ENCODE measurements around the gene RASL10A.

Gene RASL10A

DNA sequence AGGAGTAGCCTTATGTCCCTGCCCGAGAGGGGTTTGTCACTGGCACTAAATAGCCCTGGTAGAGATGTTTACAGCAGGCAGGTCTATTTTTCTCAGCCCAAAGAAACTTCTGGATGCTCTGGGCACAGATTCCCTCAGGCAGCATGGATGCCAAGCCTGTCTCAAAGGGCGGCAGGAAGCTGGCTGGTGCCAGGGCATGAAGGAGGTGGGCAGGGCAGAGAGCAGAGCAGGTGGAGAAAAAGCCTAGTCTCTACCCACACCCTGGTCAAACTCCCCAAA is 13.2 kb downstream of the RASL10A start:
- ATAC-seq: no peak

DNA sequence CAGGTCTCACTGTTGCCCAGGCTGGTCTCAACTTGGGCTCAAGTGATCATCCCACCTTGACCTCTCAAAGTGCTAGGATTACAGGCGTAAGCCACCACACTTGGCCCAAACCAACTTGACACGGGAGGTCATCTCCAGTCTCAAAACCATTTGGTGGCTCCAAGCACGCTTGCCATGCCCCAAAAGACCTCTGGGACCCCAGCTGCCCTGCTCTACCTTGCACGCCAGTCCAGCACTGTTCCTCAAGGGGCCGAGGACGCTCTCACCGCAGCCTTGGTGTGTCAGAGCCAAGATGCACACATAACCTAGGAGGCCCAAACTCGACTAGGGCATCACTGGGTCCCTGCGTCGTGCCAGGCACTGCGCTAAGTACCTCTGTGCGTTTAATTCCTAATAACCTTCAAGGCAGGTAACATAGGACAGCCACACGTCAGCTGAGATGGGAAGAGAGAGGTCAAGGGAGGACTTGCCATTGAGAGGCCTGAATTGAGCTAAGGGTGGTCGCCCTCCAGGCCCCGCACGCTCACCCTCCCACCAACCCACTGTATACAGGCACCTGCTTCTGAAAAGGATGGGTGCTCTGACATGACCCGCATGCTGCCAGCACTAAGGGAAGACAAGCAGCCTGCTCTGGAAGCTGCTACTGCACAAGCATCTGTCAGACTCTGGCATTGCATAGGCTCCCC is 13.6 kb downstream of the RASL10A start:
- no peak for ATAC-seq

DNA sequence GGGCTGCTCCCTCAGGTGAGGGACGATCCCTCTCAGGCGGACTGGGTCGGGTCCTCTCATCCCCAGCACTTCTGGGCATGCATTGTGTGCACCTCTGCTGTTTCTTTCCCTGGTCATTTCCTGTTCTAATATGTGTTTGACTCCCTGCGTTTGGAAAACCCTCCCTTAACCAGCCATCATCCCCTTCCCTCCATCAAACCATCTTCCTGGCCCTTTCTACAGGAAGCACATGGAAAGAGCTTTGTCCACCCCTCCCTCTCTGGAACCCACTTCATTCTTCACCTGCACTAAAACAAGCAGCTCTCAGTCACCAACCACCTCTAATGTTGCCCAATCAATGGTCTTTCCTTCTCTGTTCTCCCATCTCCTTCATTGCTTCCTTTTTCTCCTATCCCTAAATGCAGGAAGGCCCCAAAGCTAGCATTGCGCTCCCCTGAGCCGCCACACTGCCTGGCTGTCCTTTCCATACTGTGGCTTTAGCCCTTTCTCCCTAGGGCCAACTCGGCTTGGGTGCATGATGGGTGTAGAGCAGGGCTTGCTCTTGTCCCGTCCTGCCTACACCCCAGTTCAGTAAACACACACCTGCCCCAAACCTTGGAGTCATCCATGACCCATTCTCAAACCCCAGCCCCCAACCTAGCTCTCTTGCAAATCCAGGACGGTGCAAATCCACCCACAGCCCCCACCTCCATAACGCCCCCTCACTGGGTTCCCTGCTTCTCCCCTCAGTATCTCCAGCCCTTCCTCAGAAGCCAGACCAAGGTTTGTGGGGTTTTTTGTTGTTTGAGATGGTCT is 14.5 kb downstream of the RASL10A start:
- peak in 1 of 2 donors; percentile 10 for ATAC-seq

DNA sequence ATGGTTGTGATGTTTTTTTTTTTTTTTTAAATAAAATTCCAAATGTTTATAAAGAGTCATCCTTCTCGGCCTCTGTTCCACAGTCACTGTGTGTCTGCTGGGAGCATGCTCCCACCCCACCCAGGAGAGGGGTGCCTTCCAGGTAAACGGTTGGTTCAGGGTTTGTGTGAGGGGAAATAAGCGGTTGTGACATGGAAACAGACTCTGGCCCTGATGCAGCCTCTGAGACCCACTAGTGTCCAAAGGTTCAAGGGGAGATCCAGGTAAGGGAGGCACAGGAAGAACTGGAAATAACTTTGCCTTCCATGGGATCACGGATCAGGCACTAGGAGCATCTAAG is 15.1 kb downstream of the RASL10A start:
- ATAC-seq: no peak

DNA sequence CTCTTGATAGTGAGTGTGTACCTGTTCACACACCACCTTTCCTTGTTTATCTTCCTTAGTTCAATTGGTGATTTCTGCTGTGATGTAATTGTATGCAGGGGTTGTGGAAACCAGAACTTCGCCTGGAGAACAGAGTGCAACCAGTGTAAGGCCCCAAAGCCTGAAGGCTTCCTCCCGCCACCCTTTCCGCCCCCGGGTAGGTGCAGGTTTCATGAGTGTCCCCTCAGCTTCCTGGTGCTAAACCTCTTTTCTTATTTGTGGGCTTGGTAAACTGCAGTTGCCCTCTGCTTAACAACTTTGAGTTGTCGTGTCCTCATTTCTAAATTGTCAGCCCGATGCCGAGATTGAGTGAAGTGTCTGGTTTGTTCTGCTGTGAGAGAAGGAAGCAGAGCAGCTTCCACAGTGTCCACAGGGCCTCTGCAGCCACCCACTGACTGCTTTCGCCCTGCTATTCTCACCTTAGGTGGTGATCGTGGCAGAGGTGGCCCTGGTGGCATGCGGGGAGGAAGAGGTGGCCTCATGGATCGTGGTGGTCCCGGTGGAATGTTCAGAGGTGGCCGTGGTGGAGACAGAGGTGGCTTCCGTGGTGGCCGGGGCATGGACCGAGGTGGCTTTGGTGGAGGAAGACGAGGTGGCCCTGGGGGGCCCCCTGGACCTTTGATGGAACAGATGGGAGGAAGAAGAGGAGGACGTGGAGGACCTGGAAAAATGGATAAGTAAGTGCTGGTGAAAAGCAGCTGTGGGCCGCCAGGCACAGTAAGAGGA is 16.2 kb downstream of the RASL10A start:
- ATAC-seq: no peak

DNA sequence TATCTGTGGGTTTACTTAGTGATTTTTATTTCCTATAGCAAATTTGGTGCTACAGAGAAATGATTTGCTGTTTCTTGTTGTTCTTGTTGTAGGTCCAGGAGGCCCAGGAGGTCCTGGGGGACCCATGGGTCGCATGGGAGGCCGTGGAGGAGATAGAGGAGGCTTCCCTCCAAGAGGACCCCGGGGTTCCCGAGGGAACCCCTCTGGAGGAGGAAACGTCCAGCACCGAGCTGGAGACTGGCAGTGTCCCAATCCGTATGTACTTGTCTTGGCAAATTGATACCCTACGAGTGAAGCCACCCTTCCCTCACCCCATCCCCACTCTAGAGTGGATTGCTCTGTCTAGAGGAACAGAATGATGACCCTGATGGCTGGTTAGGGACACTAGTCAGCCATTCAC is 16.9 kb downstream of the RASL10A start:
- ATAC-seq: no peak

DNA sequence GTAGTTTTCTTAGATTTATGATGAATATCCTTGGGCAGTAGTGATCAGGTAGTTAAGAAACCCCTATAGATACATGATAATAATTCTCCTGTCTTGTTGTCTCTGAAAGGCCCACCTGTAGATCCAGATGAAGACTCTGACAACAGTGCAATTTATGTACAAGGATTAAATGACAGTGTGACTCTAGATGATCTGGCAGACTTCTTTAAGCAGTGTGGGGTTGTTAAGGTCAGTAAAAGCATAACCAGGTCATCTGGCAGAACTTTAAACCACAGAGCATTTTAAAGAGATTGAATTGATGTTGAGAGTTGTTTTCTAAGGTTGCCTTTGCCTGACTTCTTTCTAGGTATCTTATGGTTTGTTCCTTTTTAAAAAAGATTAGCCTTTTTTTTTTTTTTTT is 23.1 kb downstream of the RASL10A start:
- ATAC-seq: no peak

DNA sequence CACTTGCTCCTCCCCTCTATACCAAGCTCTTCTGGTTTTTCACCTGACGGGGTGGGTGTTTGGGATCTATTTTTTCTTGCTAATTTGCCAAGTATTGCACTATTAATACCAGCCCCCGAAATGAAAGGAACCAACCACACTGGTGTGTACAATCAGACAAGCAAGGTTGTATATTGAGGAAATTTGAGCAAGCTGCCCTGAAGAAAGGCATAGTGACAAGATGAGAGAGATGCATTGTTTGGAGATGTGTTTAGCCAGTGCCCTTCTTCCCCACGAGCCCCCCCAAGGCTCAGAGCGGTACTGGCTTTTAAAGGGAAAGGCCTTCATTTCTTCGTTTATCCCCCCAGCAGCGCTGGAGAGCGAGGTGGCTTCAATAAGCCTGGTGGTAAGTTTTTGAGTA is 24.3 kb downstream of the RASL10A start:
- ATAC-seq: no peak

DNA sequence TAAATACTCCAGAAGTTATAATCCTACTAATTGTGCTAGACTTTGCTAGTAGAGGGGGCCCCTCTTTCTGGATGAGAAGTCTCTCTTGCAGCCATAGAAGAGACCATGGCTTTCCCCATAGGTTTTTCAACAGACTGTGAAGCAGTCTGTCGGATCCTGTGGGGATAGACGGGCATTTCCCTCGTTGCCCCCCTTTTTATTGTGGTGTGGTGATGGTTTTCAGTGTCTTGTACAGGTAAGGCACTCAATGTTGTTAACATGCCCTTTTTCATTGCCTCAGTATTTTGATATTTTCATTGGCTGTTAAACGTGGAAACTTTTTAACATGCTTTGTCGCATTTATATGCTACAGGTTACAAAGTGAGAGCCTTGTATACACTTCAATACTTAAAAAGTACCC is 25.4 kb downstream of the RASL10A start:
- no peak for ATAC-seq

DNA sequence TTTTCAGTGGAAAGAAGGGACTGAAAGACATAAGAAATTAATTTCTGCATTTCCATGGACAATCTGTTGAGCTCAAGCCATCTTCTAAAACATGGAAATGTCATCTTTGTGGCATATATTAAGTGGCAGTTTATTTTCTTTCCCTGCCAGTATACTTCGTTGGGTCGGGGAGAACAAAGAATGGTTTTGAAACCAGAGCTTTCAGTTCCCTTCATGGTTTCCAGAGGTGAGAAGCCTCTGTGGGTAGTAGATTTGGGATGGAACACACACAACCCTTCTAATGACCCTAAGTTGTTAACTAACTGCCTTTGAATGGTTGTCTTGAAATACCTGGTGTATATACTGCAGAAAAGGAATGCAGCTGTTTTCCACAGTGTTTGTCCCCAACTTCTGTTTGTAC is 26.7 kb downstream of the RASL10A start:
- ATAC-seq: no peak

DNA sequence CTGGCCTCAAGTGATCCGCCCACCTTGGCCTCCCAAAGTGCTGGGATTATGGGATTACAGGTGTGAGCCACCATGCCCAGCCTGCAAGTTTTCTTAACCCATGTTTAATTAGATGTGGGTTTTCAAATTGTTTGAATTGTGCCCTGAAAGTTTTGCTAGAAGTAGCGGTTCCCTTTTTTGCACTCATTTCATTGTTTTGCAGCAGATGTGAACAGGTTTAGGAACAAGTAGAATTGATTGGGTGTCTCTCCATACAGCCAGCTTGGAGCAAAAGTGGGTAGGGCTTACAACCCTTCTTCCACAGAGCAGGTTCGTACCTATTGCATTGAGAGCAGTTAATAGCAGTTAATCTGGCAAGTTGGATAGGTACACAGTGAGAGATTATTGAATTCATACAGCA is 31.3 kb downstream of the RASL10A start:
- no peak for ATAC-seq

DNA sequence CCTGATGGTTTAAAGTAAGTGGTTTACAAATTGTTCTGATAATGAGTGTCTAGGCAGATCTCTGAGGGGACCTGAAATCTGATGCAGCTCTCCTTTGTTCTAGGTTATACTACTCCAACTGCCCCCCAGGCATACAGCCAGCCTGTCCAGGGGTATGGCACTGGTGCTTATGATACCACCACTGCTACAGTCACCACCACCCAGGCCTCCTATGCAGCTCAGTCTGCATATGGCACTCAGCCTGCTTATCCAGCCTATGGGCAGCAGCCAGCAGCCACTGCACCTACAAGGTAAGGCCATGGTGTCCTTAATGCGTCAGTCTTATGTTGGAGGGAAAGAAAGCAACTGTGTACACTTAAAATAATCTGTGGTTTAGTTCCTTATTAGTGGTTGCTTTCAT is 37.6 kb downstream of the RASL10A start:
- ATAC-seq: no peak

DNA sequence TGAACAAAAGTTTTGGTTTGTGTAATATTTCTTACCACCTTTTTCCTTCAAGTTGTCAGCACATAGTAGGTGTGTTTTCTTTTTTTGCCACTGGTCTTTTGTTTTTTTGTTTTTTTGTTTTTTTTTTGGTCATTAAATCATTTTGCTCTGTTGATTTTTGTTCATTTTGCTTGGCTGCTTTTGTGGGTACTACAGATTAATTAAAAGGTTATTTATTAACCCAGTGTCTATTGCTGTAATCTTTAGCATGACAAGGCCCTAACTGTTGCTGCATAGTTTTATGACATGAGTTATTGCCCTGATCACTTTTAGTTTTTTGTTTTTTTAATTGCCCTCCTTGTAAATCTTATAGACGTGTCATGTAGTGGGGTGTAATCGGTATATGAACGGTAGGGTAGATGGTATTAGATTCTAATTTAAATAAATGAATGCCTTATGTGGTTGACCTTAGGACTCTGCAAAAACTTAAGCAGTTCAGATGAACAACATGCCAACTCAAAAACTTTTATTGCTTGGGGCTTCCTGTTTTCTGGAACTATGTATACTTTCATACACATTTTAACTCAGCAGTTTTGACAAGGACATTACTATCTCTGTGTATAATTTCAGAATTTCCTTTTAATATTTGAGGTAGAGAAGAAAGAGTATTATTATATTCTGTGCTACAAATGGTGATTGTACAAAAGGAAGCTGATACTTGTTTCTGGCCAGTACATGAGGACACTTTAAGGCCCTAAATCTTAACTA is 39.5 kb downstream of the RASL10A start:
- no peak for ATAC-seq

DNA sequence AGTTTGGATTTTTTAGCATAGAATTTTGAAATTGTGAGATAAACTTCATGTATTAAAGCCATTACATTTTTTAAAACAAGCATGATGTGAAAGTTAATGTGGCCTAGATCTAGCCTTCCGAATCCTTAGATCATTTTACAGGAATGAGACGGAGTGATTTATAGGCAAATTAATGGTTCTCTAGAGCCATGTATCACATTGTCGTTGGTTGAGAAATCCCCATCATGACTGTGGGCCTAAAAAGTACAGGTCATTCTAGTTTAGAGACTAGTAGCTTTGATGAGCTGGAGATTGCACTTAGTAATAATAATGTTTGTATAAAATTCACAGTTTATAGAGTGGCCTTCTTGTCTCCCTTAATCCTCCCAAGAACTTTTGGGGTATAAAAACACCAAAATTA is 40.3 kb downstream of the RASL10A start:
- no peak for ATAC-seq

DNA sequence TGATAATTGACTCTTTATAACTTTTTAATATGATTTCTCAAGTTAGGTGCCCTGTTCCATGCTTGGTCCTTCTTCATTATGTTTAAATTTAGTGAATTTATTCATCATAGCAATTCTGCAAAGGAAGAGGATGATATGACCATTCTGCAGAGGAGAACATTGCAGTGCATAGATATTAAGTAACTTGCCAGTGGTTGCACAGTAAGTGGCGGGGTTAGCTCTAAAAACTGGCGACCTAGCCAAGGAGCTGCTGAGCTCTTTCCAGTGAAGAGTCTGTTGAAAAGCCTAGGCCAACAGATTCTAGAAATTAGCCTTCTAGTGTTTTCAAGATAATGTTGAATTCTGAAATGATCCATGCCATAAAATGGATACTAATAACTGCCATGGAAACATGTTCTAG is 42.9 kb downstream of the RASL10A start:
- no peak for ATAC-seq

DNA sequence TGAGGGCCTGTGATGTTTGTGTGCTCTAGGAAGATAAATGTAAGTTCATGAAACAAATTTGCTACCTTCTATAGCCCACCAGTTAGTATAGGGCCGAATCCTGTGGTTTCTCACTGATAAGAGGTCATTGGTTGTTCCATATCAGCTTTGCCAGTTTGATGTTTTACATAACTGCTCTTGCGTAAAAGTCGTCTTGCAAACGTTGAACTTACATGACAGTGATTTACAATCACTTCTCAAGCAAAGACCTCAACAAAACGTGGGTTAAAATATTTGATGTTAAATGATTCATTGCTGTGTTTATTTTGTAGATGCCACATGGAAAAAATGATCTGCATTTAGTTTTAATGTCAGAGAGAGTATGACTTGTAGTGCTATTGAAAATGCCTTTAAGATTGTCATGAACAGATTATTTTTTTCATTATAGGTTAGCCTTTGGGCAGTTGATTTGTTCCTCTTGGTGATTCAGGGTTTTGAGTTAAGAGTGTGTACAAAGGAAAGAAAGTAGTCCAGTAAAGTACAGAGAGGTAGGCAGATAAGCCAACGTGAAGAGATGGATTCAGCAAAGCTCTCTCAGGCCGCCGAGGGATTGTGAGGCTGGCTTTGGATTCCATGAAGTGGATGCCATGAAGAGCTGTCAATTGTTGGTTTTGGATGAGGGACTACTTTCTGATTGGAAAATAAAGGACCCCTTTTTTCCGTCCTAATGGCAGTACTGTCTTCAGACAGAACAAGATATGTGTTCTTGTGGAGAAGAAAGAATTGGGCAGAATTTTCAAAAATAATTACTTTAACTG is 44.8 kb downstream of the RASL10A start:
- peak in 1 of 2 donors; percentile 6 for ATAC-seq

DNA sequence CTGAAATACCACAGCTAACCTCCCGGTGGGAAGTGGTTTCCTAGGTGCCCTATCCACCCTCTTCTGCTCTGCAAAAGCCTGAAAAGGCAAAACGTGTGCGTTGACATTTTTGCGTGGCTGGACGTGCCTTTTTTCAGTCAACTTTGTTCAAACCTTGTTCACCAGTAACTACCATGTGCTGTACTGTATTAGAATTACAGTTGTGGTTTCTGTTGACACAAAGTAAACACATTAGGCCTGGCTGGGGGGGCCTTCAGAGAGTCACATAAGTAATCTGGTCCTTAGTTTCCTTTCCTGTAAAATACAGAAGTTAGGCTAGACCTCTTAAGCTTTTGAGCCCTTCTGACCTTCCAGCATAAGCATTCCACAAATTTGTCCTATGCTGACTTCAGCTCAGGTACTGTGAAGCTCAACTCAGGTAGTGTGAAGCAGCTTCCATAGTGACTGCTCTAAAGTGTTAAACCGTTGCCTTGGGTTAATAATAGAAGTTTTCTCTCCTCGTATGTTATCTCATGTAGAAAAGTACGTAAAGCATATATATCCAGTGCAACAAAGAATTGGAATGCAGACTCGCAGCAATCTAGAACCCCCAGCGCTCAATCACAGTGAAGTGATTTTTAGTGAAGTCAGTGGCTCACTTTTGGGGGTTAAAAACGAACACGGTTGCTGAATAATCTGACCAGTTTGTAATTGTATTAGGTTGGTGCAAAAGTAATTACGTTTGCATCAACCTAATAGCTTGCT is 45.6 kb downstream of the RASL10A start:
- ATAC-seq: no peak

DNA sequence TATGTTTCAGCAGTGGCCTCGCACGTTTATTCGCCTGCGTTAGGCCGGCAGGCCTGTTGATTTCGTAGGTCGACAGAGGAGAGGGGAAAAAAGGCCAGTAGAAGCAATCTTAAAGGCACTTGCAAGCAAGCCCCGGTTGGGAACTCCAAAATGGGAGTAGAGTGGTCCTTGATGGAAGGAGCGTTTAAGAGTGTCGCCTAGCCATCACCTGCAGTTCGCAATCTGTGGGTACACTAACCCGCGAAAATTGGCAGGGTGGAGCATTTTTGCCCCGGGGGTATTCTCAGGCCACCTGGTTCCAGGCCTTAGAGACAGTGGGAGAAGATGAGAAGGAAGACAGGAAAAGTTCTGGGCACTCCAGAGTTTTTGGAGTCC is 46.3 kb downstream of the RASL10A start:
- no peak for ATAC-seq

DNA sequence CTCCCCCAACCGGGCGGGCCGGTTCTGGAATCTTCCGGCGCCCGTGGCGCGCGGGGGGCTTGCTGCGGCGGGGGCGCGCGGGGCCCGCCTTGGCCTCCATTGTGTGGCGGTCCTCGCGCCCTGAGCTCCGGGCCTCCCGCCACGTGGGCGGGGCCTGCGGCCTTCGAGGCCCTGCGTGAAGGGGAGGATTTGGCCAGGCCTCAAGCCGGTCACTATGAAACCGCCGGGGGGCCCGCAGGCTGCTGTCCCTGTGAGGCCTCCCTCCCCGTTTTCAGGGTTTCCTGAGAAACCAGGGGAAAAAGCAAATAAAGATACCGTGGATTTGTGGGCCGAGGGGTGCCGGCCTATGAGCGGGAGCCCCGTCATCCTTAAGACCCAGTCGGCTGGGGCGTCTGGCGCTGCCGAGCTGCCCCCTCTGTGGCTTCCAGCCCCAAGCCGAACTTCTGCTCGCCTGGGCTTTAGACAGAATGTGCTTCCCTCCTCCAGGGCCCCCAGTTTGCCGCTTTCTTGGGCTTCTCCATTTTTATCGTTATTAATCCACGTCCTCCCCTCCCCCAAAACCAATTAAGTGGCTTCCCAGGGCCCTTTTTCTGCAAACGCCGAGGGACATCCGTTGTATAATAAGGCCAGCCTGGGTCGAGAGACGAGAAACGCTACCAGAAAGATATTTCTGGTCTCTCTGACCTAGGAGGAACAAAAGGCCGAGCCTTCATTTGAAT is 46.8 kb downstream of the RASL10A start:
- peak; percentile 8 to 14 for ATAC-seq

DNA sequence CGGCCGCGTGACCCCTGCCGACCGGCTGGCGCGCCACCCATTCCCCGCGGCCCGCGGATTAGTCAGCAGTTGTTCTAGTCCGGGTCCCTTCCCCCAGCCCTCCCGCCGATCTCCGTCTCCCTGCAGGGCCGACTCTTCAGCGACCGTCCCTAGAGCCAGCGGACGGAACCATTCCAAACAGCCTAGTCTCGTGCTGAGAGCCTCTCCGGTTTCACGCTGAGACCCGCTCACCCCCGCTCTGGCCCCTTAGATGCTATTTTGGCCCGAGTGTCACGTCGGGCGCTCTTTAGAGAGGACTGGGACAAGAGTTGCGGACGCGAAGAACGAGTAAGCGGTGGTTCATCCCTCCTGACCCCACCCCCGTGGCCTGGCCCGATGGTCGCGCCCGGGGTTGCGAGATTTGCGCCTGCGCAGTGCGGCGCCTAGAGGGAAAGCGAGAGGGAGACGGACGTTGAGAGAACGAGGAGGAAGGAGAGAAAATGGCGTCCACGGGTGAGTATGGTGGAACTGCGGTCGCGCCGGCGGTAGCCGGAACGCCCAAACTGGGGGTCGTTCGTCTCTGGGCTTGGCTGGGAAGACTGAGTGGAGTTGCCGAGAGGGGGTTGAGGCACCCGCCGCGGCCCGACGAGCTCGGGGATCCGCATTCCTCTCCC is 47.5 kb downstream of the RASL10A start, which contains the start of the genes EWSR1 and RHBDD3:
EWSR1 (plus strand) TSS at position 411 of the 653 bp plus-strand sequence; CDS start at position 480, 69 bp downstream.
RHBDD3 (minus strand) TSS at position 124 of the 653 bp plus-strand sequence. CDS start 2,355 bp downstream, outside the sequence.
- ATAC-seq: peak; percentile 92 to 94

All from activated CD4-positive, CD25-positive, alpha-beta regulatory T cell treated with anti-CD3 and anti-CD28 coated beads, Interleukin-2, amount 50 U/mL, for 24 hours (primary cell).